Uterus (tissue), 4 donors: ENCODE measurements around the gene EPHA2. TPM values are rescaled to one million over a fixed set of nuclear protein-coding genes. Genes with fewer than 3 reads are reported as not detected.
A peak's percentile ranks its signal among the peaks of the same experiment; 100 is the strongest.

ENCODE experiments used
- DNase-seq, 2 donors: peaks; one replicate each; pipeline ENCODE4 v3.0.0-alpha.2; 2019 to 2020
- H3K27ac ChIP-seq, 2 donors: fragments of 200-600 bp; sonication (generic); 1 replicate in 1 of 2; 2 replicates in 1 of 2; pipeline ENCODE4 v1.5.1; 2016 to 2018
- H3K27me3 ChIP-seq, 2 donors: fragments of 200-600 bp; sonication (generic); one replicate each; pipeline ENCODE4 v1.5.1; 2018 to 2019; ENCODE audit warnings: control low read depth in 1 of 2
- H3K36me3 ChIP-seq, 2 donors: fragments of 200-600 bp; sonication (generic); one replicate each; pipeline ENCODE4 v1.5.1; 2019; ENCODE audit warnings: control low read depth in 1 of 2
- H3K4me1 ChIP-seq, 2 donors: fragments of 200-600 bp; sonication (generic); one replicate each; pipeline ENCODE4 v1.5.1; 2018 to 2019; ENCODE audit warnings: control low read depth in 1 of 2
- H3K4me3 ChIP-seq, 2 donors: fragments of 200-600 bp; sonication (generic); 1 replicate in 1 of 2; 2 replicates in 1 of 2; pipeline ENCODE4 v1.5.1; 2018 to 2019; ENCODE audit warnings: mild to moderate bottlenecking in 1 of 2
- H3K9me3 ChIP-seq, 2 donors: fragments of 200-600 bp; sonication (generic); one replicate each; pipeline ENCODE4 v1.5.1; 2019; ENCODE audit warnings: control low read depth in 1 of 2
- POLR2A ChIP-seq, 2 donors: fragments of 450-650 bp; IDR thresholded peaks; one replicate each; pipeline ENCODE4 v1.6.1; 2016; ENCODE audit warnings: antibody characterized with exemption in 2 of 2, mild to moderate bottlenecking in 1 of 2, moderate library complexity in 1 of 2
- intact Hi-C: fragments of 100-400 bp; cut with DNase I; formaldehyde crosslinking; loops from one replicate; pipeline ENCODE4 v1.15.1; 2023; ENCODE audit warnings: low total_unique reads
- total RNA-seq, 4 donors: library from RNA; depleted of rRNA in 3 of 4; stranded (reverse); fragments of >200 nt in 3 of 4; gene quantifications; one replicate each; pipeline versions ENCODE4 v1.1.0 to v1.2.4, GENCODE V29; 2014 to 2023
- TF ChIP-seq, protein P1 (sequence below), 4 experiments: fragments of 200-600 bp in 2 of 4; fragments of 450-650 bp in 2 of 4; sonication (generic) in 2 of 4; IDR thresholded peaks; one replicate each; pipeline ENCODE4 v1.5.1; 2016 to 2019; ENCODE audit warnings: antibody characterized with exemption in 4 of 4, mild to moderate bottlenecking in 2 of 4, moderate library complexity in 1 of 4
- donor health status: DM: yes; HTN: yes; CAD: no.

EPHA2 gene
- total RNA-seq, 4 donors from 2014 or later: 2.4 to 32.9 (median 16.3) TPM

- no peaks in the 10 kb centered on the region for H3K27me3 ChIP-seq
- H3K4me3 ChIP-seq: no peak overlapping the region
- H3K36me3 ChIP-seq: no peaks in the 10 kb centered on the region
- TF ChIP-seq, protein P1, sequence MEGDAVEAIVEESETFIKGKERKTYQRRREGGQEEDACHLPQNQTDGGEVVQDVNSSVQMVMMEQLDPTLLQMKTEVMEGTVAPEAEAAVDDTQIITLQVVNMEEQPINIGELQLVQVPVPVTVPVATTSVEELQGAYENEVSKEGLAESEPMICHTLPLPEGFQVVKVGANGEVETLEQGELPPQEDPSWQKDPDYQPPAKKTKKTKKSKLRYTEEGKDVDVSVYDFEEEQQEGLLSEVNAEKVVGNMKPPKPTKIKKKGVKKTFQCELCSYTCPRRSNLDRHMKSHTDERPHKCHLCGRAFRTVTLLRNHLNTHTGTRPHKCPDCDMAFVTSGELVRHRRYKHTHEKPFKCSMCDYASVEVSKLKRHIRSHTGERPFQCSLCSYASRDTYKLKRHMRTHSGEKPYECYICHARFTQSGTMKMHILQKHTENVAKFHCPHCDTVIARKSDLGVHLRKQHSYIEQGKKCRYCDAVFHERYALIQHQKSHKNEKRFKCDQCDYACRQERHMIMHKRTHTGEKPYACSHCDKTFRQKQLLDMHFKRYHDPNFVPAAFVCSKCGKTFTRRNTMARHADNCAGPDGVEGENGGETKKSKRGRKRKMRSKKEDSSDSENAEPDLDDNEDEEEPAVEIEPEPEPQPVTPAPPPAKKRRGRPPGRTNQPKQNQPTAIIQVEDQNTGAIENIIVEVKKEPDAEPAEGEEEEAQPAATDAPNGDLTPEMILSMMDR (IDR thresholded peaks at IDR 0.05): no peak
- TF ChIP-seq POLR2A (IDR thresholded peaks at IDR 0.05): no peak
- DNase-seq: no peak
- intact Hi-C loops: no loop called here
- no peaks in the 10 kb centered on the region for H3K9me3 ChIP-seq
- peaks cover 25 to 39% of the 10 kb centered on the region in 2 donors for H3K4me1 ChIP-seq
- H3K27ac ChIP-seq: peak overlapping the region; percentile 62 to 88
Measured at GRCh38 chr1:16172964-16173446, 17.1 kb upstream of the EPHA2 start.

GRCh38 chr1:16172218-16172830 lies 16.5 kb upstream of the EPHA2 start:
- H3K27me3 ChIP-seq: no peaks in the 10 kb centered on the region
- intact Hi-C loops: no loop called here
- no peak for TF ChIP-seq POLR2A (IDR thresholded peaks at IDR 0.05)
- TF ChIP-seq, protein P1 (IDR thresholded peaks at IDR 0.05): no peak
- H3K4me3 ChIP-seq: no peak overlapping the region
- peaks cover 25 to 43% of the 10 kb centered on the region in 2 donors for H3K4me1 ChIP-seq
- no peak overlapping the region for H3K27ac ChIP-seq
- no peaks in the 10 kb centered on the region for H3K36me3 ChIP-seq
- DNase-seq: no peak
- no peaks in the 10 kb centered on the region for H3K9me3 ChIP-seq

DNA sequence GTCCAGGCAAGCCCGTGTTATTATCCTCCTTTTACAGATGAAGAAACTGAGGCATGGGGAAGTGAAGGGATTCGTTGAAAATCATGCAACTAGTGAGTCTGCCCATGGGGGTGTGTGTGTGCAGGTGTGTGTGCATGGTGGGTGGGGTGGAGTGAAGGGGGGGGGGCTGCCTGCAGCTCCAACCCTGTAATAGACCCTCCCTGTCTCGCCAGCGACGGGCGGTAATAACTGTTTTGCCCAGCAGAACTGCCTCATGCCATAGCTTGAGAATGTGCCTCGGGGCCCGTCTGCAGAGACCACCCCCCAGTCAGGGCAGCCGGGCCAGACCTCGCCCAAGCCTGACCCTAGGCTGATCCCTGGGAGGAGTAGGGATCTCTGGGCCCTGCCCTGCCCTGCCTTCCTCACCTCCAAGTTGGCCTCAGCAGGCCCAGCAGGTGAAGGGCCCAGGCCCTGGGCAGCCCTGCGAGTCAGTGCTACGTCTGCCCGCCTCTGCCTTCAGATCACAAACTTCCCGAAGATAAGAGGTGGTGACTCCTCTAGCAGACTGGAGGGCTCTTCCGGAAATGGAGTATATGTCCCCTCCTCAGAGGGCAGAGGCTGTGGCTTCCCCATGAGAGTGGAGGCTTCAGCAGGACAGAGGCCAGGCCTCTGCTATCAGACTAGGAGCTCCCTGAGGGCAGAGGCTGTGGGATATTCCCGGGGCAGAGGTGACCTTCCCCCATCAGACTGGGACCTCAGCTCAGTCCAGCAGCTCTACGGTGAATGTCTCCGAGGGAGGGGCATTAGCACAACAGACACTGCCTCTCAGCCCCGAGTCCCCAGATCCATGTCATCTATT lies 15.7 kb upstream of the EPHA2 start:
- Histone ChIP-seq H3K9me3 (no peaks in the 10 kb centered on the region), H3K27ac (no peak overlapping the region), H3K4me1 (peaks cover 23 to 35% of the 10 kb centered on the region in 2 donors), H3K4me3 (no peak overlapping the region), H3K36me3 (no peaks in the 10 kb centered on the region), H3K27me3 (no peaks in the 10 kb centered on the region)
- intact Hi-C loops: no loop called here
- TF ChIP-seq POLR2A (IDR thresholded peaks at IDR 0.05): no peak
- TF ChIP-seq, protein P1 (IDR thresholded peaks at IDR 0.05): no peak
- no peak for DNase-seq

- peaks cover 12 to 23% of the 10 kb centered on the region in 2 donors for H3K4me1 ChIP-seq
- H3K4me3 ChIP-seq: no peak overlapping the region
- H3K27me3 ChIP-seq: no peaks in the 10 kb centered on the region
- H3K27ac ChIP-seq: no peak overlapping the region
- TF ChIP-seq, protein P1 (IDR thresholded peaks at IDR 0.05): no peak
- no peak for TF ChIP-seq POLR2A (IDR thresholded peaks at IDR 0.05)
- H3K36me3 ChIP-seq: no peaks in the 10 kb centered on the region
- H3K9me3 ChIP-seq: no peaks in the 10 kb centered on the region
- intact Hi-C loops: no loop called here
- DNase-seq: no peak
Measured at GRCh38 chr1:16170283-16170673, 14.4 kb upstream of the EPHA2 start.
